GM12878 (cell line): ENCODE data around the gene TMCC2. TPM values are rescaled to one million over a fixed set of nuclear protein-coding genes. Genes with fewer than 3 reads are reported as not detected.

Source experiments
- ATF2 ChIP-seq: IDR thresholded peaks from 2 replicates; pipeline ENCODE4 v1.6.1; 2012; ENCODE audit warnings: low read length, inconsistent platforms
- BCL3 ChIP-seq: IDR thresholded peaks from 2 replicates; pipeline ENCODE4 v1.6.1; 2011; ENCODE audit warnings: borderline replicate concordance, low read depth, mild to moderate bottlenecking, moderate library complexity, low read length; ENCODE audit not compliant: insufficient read depth, poor library complexity, severe bottlenecking
- CEBPB ChIP-seq, 2 experiments: fragments of 150-350 bp in 1 of 2; IDR thresholded peaks; 2 replicates each; pipeline ENCODE4 v1.6.1; 2012 to 2014; ENCODE audit warnings: low read depth in 2 of 2, low read length in 2 of 2, borderline replicate concordance in 1 of 2, inconsistent platforms in 1 of 2
- CUX1 ChIP-seq: IDR thresholded peaks from 2 replicates; pipeline ENCODE4 v1.6.1; 2012; ENCODE audit warnings: improper control_type of control experiment, low read depth, low read length; ENCODE audit not compliant: insufficient replicate concordance
- IRF4 ChIP-seq: IDR thresholded peaks from 2 replicates; pipeline ENCODE4 v1.6.1; 2011; ENCODE audit warnings: low read depth, low read length
- MTA3 ChIP-seq: IDR thresholded peaks from 2 replicates; pipeline ENCODE4 v1.6.1; 2012; ENCODE audit warnings: low read length, inconsistent platforms, borderline replicate concordance
- NBN ChIP-seq: fragments of 450-650 bp; IDR thresholded peaks from 2 replicates; pipeline ENCODE4 v1.6.1; 2016
- NKRF ChIP-seq: fragments of 450-650 bp; conservative IDR thresholded peaks from 2 replicates; pipeline ENCODE4 v1.6.1; 2017; ENCODE audit warnings: mild to moderate bottlenecking, moderate library complexity
- POLR2A ChIP-seq: IDR thresholded peaks from 2 replicates; pipeline ENCODE4 v1.6.1; 2011; ENCODE audit warnings: low read depth, mild to moderate bottlenecking, low read length
- RELB ChIP-seq: fragments of 450-650 bp; IDR thresholded peaks from 2 replicates; pipeline ENCODE4 v1.6.1; 2017; ENCODE audit warnings: low read depth, mild to moderate bottlenecking, moderate library complexity
- ZNF592 ChIP-seq: fragments of 450-650 bp; IDR thresholded peaks from 2 replicates; pipeline ENCODE4 v1.6.1; 2017; ENCODE audit warnings: mild to moderate bottlenecking, moderate library complexity
- ZNF622 ChIP-seq: fragments of 450-650 bp; IDR thresholded peaks from 2 replicates; pipeline ENCODE4 v1.6.1; 2017; ENCODE audit warnings: mild to moderate bottlenecking, inconsistent platforms
- polyA plus RNA-seq, 11 experiments: library from polyadenylated mRNA; depleted of rRNA in 4 of 11; unstranded in 6 of 11; stranded (reverse) in 5 of 11; fragments of >200 nt; fragmentation: Nextera tagmentation in 4 of 11; fragmentation: Illumina TruSeq in 1 of 11; extraction: Ambion mirVana in 4 of 11; extraction: Trizol in 1 of 11; gene quantifications; 1 replicate in 1 of 11; 2 replicates in 10 of 11; pipeline versions ENCODE4 v1.2.1 to v1.2.3, GENCODE V29; 2011 to 2016; ENCODE audit warnings: inconsistent platforms in 2 of 11, missing spikeins in 2 of 11, low read depth in 1 of 11
- total RNA-seq, 4 experiments: library from RNA; depleted of rRNA in 3 of 4; stranded (reverse); fragments of >200 nt in 3 of 4; fragmentation: Illumina TruSeq in 1 of 4; extraction: Trizol in 1 of 4; gene quantifications; 2 replicates each; pipeline versions ENCODE4 v1.2.1 to v1.2.3, GENCODE V29; 2013 to 2021

TMCC2 gene
- total and polyA plus RNA-seq, 10 of the 15 experiments (the other 5 are each of a cell fraction or from before 2014, with no cell fraction given), result 0.06 to 2.3 (median 0.76) TPM

GRCh38 chr1:205255941-205256780 lies 28.4 kb downstream of the TMCC2 start (continued):
- no peak for TF ChIP-seq ZNF592
- TF ChIP-seq RELB, result no peak
- TF ChIP-seq POLR2A, result no peak
- TF ChIP-seq NKRF, result 0 out of 2 replicates have a peak, but pooled peaks have one; percentile 22
- no peak for TF ChIP-seq IRF4
- TF ChIP-seq CUX1, result no peak
- TF ChIP-seq NBN, result 0 out of 2 replicates have a peak, but pooled peaks have one; percentile 38
- TF ChIP-seq CEBPB (IDR thresholded peaks at IDR 0.05; ENCODE audit: borderline replicate concordance in 1 of 2, low read depth in 2 of 2, low read length in 2 of 2), result no peak
- no peak for TF ChIP-seq BCL3
- no peak for TF ChIP-seq MTA3
- no peak for TF ChIP-seq ATF2
- no peak for TF ChIP-seq ZNF622
